ENCODE measurements around the gene KRTAP10-7.

GRCh38 chr21:44590311-44590721, 10.1 kb upstream of the KRTAP10-7 start:
- TF ChIP-seq KLF16 (IDR thresholded peaks at IDR 0.05) (no peak), SRF (CRISPR knock-in tag; IDR thresholded peaks at IDR 0.05) (no peak), JUND (IDR thresholded peaks at IDR 0.05; ENCODE audit: borderline replicate concordance, low read depth, low read length) (no peak), JUND (tag; IDR thresholded peaks at IDR 0.05; ENCODE audit: borderline replicate concordance, low read depth, low read length) (no peak), CTCF (IDR thresholded peaks at IDR 0.05 in 2 of 3, conservative IDR thresholded peaks at IDR 0.05 in 1 of 3; ENCODE audit: insufficient read depth in 2 of 3, low read depth in 1 of 3, low read length in 3 of 3) (no peak), ARHGAP35 (IDR thresholded peaks at IDR 0.05; ENCODE audit: partially characterized antibody) (no peak), SPI1 (IDR thresholded peaks at IDR 0.05; ENCODE audit: borderline replicate concordance, low read depth, low read length) (no peak), ZNF140 (CRISPR knock-in tag; IDR thresholded peaks at IDR 0.05) (no peak), TBP (optimal IDR thresholded peaks at IDR 0.05; ENCODE audit: low read depth, low read length) (no peak), POLR2A (conservative IDR thresholded peaks at IDR 0.05) (no peak), NRF1 (conservative IDR thresholded peaks at IDR 0.05 in 1 of 2, IDR thresholded peaks at IDR 0.05 in 1 of 2) (no peak), MNT (conservative IDR thresholded peaks at IDR 0.05) (no peak), ZNF124 (CRISPR knock-in tag; IDR thresholded peaks at IDR 0.05) (no peak), REST (IDR thresholded peaks at IDR 0.05; ENCODE audit: borderline replicate concordance) (no peak), REST (CRISPR knock-in tag; IDR thresholded peaks at IDR 0.05; ENCODE audit: low read depth) (no peak)
- TF ChIP-seq, protein P1, sequence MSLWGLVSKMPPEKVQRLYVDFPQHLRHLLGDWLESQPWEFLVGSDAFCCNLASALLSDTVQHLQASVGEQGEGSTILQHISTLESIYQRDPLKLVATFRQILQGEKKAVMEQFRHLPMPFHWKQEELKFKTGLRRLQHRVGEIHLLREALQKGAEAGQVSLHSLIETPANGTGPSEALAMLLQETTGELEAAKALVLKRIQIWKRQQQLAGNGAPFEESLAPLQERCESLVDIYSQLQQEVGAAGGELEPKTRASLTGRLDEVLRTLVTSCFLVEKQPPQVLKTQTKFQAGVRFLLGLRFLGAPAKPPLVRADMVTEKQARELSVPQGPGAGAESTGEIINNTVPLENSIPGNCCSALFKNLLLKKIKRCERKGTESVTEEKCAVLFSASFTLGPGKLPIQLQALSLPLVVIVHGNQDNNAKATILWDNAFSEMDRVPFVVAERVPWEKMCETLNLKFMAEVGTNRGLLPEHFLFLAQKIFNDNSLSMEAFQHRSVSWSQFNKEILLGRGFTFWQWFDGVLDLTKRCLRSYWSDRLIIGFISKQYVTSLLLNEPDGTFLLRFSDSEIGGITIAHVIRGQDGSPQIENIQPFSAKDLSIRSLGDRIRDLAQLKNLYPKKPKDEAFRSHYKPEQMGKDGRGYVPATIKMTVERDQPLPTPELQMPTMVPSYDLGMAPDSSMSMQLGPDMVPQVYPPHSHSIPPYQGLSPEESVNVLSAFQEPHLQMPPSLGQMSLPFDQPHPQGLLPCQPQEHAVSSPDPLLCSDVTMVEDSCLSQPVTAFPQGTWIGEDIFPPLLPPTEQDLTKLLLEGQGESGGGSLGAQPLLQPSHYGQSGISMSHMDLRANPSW (CRISPR knock-in tag; IDR thresholded peaks at IDR 0.05), result no peak
